ENCODE results near the gene CEP57L1.

GRCh38 chr6:109088995-109089394 is 6.3 kb upstream of the CEP57L1 start:
- TF ChIP-seq POLR2A (IDR thresholded peaks at IDR 0.05; ENCODE audit: low read length) (no peak), GATA1 (IDR thresholded peaks at IDR 0.05; ENCODE audit: low read depth, low read length) (no peak)
